GM18861 (cell line): ENCODE results near the gene ASB1.
"Not testable (repeated sequence)": the region's sequence is repeated elsewhere in the genome, so short reads cannot be mapped to it uniquely, and the experiment has no call there.

Experiments used
- ATAC-seq: cut with Tn5 transposase; IDR thresholded peaks from one replicate; pipeline ENCODE4 v1.9.1; 2021; ENCODE audit not compliant: unreplicated experiment

The ASB1 gene

GRCh38 chr2:238441262-238442114, 14.8 kb downstream of the ASB1 start:
- ATAC-seq: no peak

- ATAC-seq: not testable (repeated sequence)
These were observed 15.5 kb downstream of the ASB1 start for GRCh38 chr2:238442257-238442656.

- ATAC-seq: no peak
These were observed 17.5 kb downstream of the ASB1 start for GRCh38 chr2:238444242-238444641.

GRCh38 chr2:238445409-238446190, 18.9 kb downstream of the ASB1 start:
- ATAC-seq: no peak

GRCh38 chr2:238446371-238446770, 19.6 kb downstream of the ASB1 start:
- ATAC-seq: no peak

- ATAC-seq: no peak
These were observed 21.6 kb downstream of the ASB1 start for GRCh38 chr2:238448031-238448955.

- no peak for ATAC-seq
These were observed 22.5 kb downstream of the ASB1 start for GRCh38 chr2:238449241-238449640.

- no peak for ATAC-seq
These were observed 23.2 kb downstream of the ASB1 start for GRCh38 chr2:238449909-238450417.

- no peak for ATAC-seq
These were observed 23.7 kb downstream of the ASB1 start for GRCh38 chr2:238450440-238450861.

- ATAC-seq: no peak
These were observed 27.1 kb downstream of the ASB1 start for GRCh38 chr2:238453842-238454241.

GRCh38 chr2:238456449-238456848, 29.7 kb downstream of the ASB1 start:
- ATAC-seq: no peak

GRCh38 chr2:238456970-238457926, 30.5 kb downstream of the ASB1 start:
- no peak for ATAC-seq

GRCh38 chr2:238457927-238458324, 31.2 kb downstream of the ASB1 start:
- no peak for ATAC-seq

- no peak for ATAC-seq
These were observed 31.9 kb downstream of the ASB1 start for GRCh38 chr2:238458651-238459050.

- ATAC-seq: no peak
These were observed 32.4 kb downstream of the ASB1 start for GRCh38 chr2:238459081-238459629.

- ATAC-seq: no peak
These were observed 34.3 kb downstream of the ASB1 start for GRCh38 chr2:238461051-238461450.

- ATAC-seq: no peak
These were observed 34.8 kb downstream of the ASB1 start for GRCh38 chr2:238461491-238461890.

GRCh38 chr2:238461916-238462315, 35.2 kb downstream of the ASB1 start:
- no peak for ATAC-seq

GRCh38 chr2:238462782-238463396, 36.2 kb downstream of the ASB1 start:
- ATAC-seq: peak; percentile 57
